LNCaP clone FGC (cell line): ENCODE data around the gene CARD18.

Source experiments
- DNase-seq: peaks from one replicate; pipeline ENCODE4 v3.0.0-alpha.2; 2011; ENCODE audit warnings: low read depth
- H3K4me3 ChIP-seq: 2 replicates; pipeline ENCODE4 v1.5.1; 2011; ENCODE audit warnings: mild to moderate bottlenecking, low read depth, low read length, control low read depth
- TF ChIP-seq, protein P1 (sequence below): IDR thresholded peaks from 2 replicates; pipeline ENCODE4 v1.5.1; 2012; ENCODE audit warnings: mild to moderate bottlenecking; ENCODE audit not compliant: control insufficient read depth, insufficient read depth; ENCODE audit errors: extremely low read depth

CARD18 gene

DNA sequence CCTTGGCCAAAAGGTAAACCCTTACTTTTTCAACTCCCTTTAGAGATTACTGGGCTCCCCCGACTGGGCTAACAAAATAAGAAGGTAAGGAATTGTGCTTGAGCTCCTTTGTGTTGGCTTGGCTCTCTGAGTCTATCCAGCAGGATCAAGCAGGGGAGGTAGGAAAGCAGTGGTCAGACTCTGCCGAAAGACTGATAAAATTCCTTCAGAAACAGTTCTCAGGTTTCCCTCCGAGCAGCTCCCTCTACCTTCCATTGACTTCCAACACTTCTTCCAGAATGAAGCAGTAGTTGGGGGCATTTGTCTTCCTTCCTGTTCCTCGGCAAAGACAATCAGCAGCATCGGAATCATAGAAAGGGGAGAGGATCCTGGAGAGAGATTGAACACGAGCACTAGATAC is 16.1 kb upstream of the CARD18 start:
- TF ChIP-seq, protein P1, sequence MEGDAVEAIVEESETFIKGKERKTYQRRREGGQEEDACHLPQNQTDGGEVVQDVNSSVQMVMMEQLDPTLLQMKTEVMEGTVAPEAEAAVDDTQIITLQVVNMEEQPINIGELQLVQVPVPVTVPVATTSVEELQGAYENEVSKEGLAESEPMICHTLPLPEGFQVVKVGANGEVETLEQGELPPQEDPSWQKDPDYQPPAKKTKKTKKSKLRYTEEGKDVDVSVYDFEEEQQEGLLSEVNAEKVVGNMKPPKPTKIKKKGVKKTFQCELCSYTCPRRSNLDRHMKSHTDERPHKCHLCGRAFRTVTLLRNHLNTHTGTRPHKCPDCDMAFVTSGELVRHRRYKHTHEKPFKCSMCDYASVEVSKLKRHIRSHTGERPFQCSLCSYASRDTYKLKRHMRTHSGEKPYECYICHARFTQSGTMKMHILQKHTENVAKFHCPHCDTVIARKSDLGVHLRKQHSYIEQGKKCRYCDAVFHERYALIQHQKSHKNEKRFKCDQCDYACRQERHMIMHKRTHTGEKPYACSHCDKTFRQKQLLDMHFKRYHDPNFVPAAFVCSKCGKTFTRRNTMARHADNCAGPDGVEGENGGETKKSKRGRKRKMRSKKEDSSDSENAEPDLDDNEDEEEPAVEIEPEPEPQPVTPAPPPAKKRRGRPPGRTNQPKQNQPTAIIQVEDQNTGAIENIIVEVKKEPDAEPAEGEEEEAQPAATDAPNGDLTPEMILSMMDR: no peak
- H3K4me3 ChIP-seq: no peak overlapping the region
- DNase-seq: no peak

DNA sequence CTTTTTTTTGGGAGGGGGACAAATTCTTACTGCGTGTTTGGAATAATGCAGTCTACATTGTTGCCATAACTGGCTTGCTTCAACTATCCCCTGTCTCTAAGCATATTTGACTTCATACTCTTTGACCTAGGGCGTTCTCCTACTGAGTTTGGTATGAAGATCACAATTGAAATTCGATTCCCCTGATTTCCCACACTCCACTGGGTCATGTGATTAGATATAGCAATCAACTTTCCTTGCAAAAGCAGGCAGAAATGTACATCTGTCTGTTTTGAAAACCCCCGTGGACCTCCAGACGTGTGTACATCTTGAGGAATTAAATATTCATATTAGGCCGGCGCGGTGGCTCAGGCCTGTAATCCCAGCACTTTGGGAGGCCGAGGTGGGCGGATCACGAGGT is 13.8 kb upstream of the CARD18 start:
- TF ChIP-seq, protein P1: no peak
- no peak overlapping the region for H3K4me3 ChIP-seq
- DNase-seq: no peak

DNA sequence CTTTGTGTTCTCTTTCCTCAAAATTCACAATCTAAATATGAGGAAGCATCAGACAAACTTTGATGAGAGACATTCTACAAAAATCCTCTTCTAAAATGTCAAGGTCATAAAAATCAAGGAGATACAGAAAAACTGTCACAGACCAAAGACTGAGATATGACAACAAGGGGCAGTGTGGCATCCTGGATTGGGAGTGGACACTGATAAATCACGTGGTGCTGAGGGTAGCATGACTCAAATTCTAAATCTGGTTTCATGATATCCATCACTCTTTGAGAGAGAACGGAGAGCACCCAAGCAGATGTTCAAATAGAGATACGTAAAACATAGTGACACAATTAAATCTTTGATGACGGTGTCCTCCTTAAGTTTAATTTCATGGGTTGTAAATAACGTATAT is 13.0 kb upstream of the CARD18 start:
- H3K4me3 ChIP-seq: no peak overlapping the region
- TF ChIP-seq, protein P1: no peak
- no peak for DNase-seq

DNA sequence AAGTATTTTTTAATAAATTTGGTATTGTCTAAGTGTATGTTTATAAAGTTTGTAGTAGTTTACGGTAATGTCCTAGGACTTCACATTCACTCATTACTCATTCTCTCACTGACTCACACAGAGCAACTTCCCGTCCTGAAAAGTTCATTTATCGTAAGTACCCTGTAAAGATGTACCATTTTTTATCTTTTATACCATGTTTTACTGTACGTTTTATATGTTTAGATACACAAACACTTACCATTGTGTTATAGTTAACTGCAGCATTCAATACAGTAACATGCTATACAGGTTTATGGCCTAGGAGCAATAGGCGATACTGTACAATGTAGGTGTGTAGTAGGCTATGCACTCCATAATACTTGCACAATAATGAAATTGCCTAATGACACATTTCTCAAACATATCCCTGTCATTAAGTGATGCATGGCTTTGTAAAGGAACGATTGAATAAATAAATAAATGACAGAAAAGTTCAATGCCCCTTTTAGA is 12.5 kb upstream of the CARD18 start:
- no peak overlapping the region for H3K4me3 ChIP-seq
- no peak for DNase-seq
- TF ChIP-seq, protein P1: no peak

DNA sequence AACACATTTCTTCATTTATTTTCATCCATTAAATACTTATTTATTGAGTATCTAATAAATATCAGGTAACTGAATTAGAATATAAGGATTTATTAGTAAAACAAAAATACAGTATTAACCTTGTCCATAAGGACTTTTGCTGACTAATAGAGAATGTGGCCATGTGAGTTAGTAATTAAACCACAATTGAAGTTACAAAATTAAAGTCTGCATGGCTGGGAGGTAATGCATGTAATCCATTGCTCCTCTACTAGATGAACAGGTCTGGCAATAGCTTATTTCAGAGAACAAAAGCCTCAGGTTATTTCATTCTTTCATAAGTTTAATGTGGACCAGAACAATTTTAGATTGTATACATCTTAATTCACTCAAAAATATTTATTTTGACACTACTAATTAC is 9.9 kb upstream of the CARD18 start:
- TF ChIP-seq, protein P1: no peak
- no peak overlapping the region for H3K4me3 ChIP-seq
- no peak for DNase-seq

DNA sequence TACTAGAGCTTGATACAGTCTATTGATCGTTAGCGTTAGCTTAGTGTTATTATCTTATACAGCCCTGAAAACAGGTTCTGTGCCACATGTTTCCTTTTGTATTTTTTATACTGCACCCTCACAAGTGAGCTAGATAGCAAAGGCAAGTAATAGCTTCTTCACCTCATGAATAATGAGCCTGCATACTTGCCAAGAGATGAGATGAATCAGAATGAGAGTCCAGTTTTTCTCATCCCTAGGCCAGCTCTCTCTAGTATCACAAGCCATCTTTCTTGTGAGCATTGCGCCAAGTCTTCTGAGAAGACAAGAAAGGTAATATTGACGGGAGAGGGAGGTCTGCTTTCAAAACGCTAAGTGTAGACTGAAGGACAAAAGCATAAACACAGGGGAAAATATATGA is 8.7 kb upstream of the CARD18 start:
- no peak for DNase-seq
- TF ChIP-seq, protein P1: no peak
- no peak overlapping the region for H3K4me3 ChIP-seq

DNA sequence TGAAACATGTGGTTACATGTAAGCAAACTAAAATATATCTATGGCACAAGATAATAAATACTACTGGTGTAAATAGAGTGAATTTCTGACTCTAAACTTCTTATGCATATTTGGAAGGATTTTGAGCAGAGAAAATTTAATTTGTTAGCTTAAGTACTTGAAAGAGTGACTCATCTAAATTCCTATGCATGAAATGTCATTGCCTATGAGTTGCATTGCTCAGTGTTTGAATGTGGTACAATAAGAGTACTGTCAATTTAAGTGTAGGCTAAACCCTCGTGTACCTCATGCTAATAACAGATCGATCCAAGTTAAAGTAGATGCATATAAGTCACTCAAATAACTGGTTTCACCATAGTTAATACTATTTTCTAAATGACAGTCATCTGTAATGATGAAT is 5.3 kb upstream of the CARD18 start:
- TF ChIP-seq, protein P1: no peak
- no peak overlapping the region for H3K4me3 ChIP-seq
- DNase-seq: no peak
